ENCODE data around the gene ANKRD23.

- TF ChIP-seq DPF2 (CRISPR knock-in tag; IDR thresholded peaks at IDR 0.05; ENCODE audit: borderline replicate concordance, low read depth) (no peak), FOSL1 (CRISPR knock-in tag; IDR thresholded peaks at IDR 0.05; ENCODE audit: borderline replicate concordance) (no peak), TARDBP (CRISPR knock-in tag; IDR thresholded peaks at IDR 0.05) (no peak)
Observed at GRCh38 chr2:96853321-96853720, 9.5 kb upstream of the ANKRD23 start.

Measured in HepG2 (cell line).